ENCODE data around the gene PPP1CC.
"Not testable (repeated sequence)": the region's sequence is repeated elsewhere in the genome, so short reads cannot be mapped to it uniquely, and the experiment has no call there.

PPP1CC gene

GRCh38 chr12:110754101-110754793, 11.6 kb upstream of the PPP1CC start:
- no peak for DNase-seq (ENCODE audit: low read depth)

- DNase-seq (ENCODE audit: low read depth), result no peak
Observed at GRCh38 chr12:110750784-110751461, 8.2 kb upstream of the PPP1CC start.

GRCh38 chr12:110746550-110746949, 3.9 kb upstream of the PPP1CC start:
- DNase-seq (ENCODE audit: low read depth), result no peak

GRCh38 chr12:110745542-110746284, 3.0 kb upstream of the PPP1CC start:
- DNase-seq (ENCODE audit: low read depth), result no peak

GRCh38 chr12:110744601-110745264, 2.0 kb upstream of the PPP1CC start:
- no peak for DNase-seq (ENCODE audit: low read depth)

GRCh38 chr12:110744151-110744571, 1.5 kb upstream of the PPP1CC start:
- no peak for DNase-seq (ENCODE audit: low read depth)

GRCh38 chr12:110743571-110744093, 941 bp upstream of the PPP1CC start:
- DNase-seq (ENCODE audit: low read depth), result no peak

- DNase-seq (ENCODE audit: low read depth), result no peak
Observed at GRCh38 chr12:110742096-110742717, 484 bp downstream of the PPP1CC start.

GRCh38 chr12:110741341-110742095, 1.2 kb downstream of the PPP1CC start:
- DNase-seq (ENCODE audit: low read depth), result no peak

- DNase-seq (ENCODE audit: low read depth), result no peak
Observed at GRCh38 chr12:110739894-110740293, 2.8 kb downstream of the PPP1CC start.

- DNase-seq (ENCODE audit: low read depth), result no peak
Observed at GRCh38 chr12:110739488-110739887, 3.2 kb downstream of the PPP1CC start.

- DNase-seq (ENCODE audit: low read depth), result no peak
Observed at GRCh38 chr12:110737532-110737931, 5.2 kb downstream of the PPP1CC start.

- DNase-seq (ENCODE audit: low read depth), result not testable (repeated sequence)
Observed at GRCh38 chr12:110737016-110737415, 5.7 kb downstream of the PPP1CC start.

GRCh38 chr12:110733900-110734299, 8.8 kb downstream of the PPP1CC start:
- no peak for DNase-seq (ENCODE audit: low read depth)

GRCh38 chr12:110733089-110733715, 9.5 kb downstream of the PPP1CC start:
- no peak for DNase-seq (ENCODE audit: low read depth)

GRCh38 chr12:110732572-110732971, 10.1 kb downstream of the PPP1CC start:
- DNase-seq (ENCODE audit: low read depth), result no peak

- no peak for DNase-seq (ENCODE audit: low read depth)
Observed at GRCh38 chr12:110731479-110731878, 11.2 kb downstream of the PPP1CC start.

- no peak for DNase-seq (ENCODE audit: low read depth)
Observed at GRCh38 chr12:110728628-110729027, 14.1 kb downstream of the PPP1CC start.

GRCh38 chr12:110726708-110727369, 15.9 kb downstream of the PPP1CC start:
- DNase-seq (ENCODE audit: low read depth), result no peak

GRCh38 chr12:110726028-110726427, 16.7 kb downstream of the PPP1CC start:
- DNase-seq (ENCODE audit: low read depth), result no peak

All from T follicular helper cell (primary cell).